GM06990 (cell line): ENCODE results near the gene GLO1.
"Not testable (repeated sequence)": the region's sequence is repeated elsewhere in the genome, so short reads cannot be mapped to it uniquely, and the experiment has no call there.

Experiments
- DNase-seq: peaks from one replicate; pipeline ENCODE4 v3.0.0-alpha.2; 2011; ENCODE audit not compliant: insufficient read length; ENCODE audit errors: extremely low read depth
- H3K27me3 ChIP-seq: replicated peaks from 2 replicates; pipeline ENCODE4 v1.6.0; 2011; ENCODE audit warnings: low read length; ENCODE audit not compliant: control insufficient read depth, insufficient read depth
- H3K36me3 ChIP-seq: 2 replicates; pipeline ENCODE4 v1.5.1; 2011; ENCODE audit warnings: low read length; ENCODE audit not compliant: control insufficient read depth, insufficient read depth
- H3K4me3 ChIP-seq: replicated peaks from 2 replicates; pipeline ENCODE4 v1.5.1; 2011; ENCODE audit warnings: low read depth, mild to moderate bottlenecking, control low read depth, low read length
- TF ChIP-seq, protein P1 (sequence below): IDR thresholded peaks from 2 replicates; pipeline ENCODE4 v1.5.1; 2011; ENCODE audit warnings: low read length, control low read depth, mild to moderate bottlenecking, inconsistent platforms; ENCODE audit not compliant: insufficient read depth, poor library complexity, severe bottlenecking

The GLO1 gene

DNA sequence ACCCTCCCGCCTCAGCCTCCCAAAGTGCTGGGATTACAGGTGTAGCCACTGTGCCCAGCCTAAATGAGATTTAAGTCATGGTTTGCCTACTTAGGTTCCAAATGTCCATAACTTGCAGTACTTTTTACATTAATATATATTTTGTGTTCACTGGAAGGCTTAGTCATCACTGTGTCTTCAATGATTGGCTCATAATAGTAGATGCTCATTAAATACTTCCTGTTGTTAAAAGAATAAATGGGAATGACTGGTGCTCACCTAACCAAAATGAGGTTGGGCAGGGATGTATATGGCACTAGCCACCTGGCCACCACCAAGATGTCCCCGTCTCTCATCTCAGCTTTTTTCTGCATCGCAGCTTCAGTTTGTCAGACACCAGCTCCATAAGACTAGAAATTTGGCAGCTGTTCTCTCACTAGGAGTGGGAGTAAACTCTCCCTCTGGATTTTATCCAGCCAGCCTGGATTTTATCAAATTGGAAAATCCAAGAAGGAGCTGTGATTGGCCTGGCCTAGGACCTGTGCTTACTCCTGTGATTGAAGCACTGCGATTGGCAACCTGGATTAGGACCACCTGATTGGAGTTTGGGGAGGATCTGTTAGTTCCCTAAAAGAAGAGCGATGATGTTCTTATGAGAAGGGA lies 1.1 kb upstream of the GLO1 start:
- H3K27me3 ChIP-seq: no peaks in the 10 kb centered on the region
- H3K36me3 ChIP-seq: no peaks in the 10 kb centered on the region
- TF ChIP-seq, protein P1, sequence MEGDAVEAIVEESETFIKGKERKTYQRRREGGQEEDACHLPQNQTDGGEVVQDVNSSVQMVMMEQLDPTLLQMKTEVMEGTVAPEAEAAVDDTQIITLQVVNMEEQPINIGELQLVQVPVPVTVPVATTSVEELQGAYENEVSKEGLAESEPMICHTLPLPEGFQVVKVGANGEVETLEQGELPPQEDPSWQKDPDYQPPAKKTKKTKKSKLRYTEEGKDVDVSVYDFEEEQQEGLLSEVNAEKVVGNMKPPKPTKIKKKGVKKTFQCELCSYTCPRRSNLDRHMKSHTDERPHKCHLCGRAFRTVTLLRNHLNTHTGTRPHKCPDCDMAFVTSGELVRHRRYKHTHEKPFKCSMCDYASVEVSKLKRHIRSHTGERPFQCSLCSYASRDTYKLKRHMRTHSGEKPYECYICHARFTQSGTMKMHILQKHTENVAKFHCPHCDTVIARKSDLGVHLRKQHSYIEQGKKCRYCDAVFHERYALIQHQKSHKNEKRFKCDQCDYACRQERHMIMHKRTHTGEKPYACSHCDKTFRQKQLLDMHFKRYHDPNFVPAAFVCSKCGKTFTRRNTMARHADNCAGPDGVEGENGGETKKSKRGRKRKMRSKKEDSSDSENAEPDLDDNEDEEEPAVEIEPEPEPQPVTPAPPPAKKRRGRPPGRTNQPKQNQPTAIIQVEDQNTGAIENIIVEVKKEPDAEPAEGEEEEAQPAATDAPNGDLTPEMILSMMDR: no peak
- no peak for DNase-seq
- H3K4me3 ChIP-seq: no peak overlapping the region

DNA sequence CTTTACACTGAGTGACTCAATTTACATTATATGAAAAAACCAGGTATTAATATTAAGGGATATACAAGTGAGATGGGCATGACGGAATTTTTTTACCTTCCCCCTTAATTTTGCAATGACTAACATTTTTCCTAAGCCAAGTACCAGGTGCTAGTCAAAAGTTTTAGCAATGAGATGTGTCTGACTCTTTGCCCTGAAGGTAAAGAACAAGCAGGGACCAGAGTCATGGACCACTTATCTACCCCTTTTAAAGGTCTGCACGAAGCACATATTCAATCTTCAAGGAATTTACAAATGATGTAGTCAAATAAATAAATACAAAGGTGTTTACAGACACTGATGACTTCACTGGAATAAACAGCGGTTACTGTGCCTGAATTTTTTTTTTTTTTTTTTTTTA lies 1.4 kb downstream of the GLO1 start:
- Histone ChIP-seq H3K27me3 (no peaks in the 10 kb centered on the region), H3K36me3 (no peaks in the 10 kb centered on the region), H3K4me3 (no peak overlapping the region)
- no peak for DNase-seq
- TF ChIP-seq, protein P1: no peak

DNA sequence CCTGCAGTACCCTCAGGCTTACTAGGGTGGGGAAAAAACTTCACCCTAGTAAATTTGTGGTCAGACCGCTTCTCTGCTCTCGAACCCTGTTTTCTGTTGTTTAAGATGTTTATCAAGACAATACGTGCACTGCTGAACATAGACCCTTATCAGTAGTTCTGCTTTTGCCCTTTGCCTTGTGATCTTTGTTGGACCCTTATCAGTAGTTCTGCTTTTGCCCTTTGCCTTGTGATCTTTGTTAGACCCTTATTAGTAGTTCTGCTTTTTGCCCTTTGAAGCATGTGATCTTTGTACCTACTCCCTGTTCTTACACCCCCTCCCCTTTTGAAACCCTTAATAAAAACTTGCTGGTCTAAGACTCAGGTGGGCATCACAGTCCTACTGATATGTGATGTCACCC lies 3.2 kb downstream of the GLO1 start:
- not testable (repeated sequence) for H3K36me3 ChIP-seq, H3K4me3 ChIP-seq, H3K27me3 ChIP-seq, DNase-seq

DNA sequence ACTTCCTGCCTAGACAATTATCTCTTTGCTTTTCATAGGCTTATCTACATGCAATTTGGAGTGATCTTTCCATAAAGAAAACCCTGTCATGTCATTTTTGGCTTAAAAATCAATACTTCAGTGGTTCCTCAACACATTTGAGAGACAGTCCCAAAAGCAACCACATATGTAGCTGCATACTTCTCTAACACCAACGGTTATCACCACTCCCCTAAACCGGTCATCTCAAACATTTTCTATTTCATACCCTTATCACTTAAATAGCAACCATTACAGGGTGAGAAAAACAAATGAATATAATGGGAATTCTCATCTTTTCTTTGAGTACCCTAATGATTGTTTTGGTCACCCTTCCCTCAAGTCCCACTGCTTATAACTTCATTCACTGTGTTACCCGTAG lies 5.1 kb downstream of the GLO1 start:
- H3K36me3 ChIP-seq: no peaks in the 10 kb centered on the region
- no peak for DNase-seq
- no peaks in the 10 kb centered on the region for H3K27me3 ChIP-seq
- no peak overlapping the region for H3K4me3 ChIP-seq
- TF ChIP-seq, protein P1: no peak

DNA sequence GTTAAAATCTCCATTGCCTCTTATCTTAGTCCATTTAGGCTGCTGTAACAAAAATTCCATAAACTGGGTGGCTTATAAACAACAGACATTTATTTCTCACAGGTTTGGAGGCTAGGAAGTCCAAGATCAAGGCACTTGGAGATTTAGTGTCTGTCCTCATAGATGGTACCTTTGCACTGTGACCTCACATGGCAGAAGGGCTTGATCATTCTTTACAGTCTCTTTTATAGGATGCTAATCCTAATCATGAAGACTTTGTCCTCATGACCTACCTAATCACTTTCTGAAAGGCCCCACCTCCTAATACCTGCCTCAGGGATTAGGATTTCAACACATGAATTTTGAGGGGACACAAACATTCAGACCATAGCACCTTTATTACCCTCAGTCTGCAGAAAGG lies 6.6 kb downstream of the GLO1 start:
- no peak for DNase-seq
- H3K27me3 ChIP-seq: no peaks in the 10 kb centered on the region
- no peak overlapping the region for H3K4me3 ChIP-seq

DNA sequence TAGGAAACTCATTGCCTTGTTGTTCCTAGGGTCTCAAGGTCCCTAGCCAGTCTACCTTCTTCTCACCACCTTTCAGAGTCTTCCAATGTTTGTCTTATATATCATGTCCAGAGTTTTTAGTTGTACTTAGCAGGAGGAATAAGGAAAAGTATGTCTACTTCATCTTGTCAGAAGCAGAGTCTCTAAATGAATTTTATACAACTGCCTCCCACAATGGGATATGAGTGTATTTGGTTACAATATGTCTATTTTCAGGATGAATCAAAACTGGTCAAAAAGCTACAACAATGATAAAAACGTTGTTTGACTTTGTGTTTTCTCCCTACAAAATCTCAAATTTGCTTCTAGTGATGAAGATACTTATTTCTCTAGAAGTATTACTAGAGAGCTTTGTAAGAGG lies 7.0 kb downstream of the GLO1 start:
- no peak overlapping the region for H3K4me3 ChIP-seq
- H3K27me3 ChIP-seq: no peaks in the 10 kb centered on the region
- TF ChIP-seq, protein P1: no peak
- no peaks in the 10 kb centered on the region for H3K36me3 ChIP-seq
- DNase-seq: no peak

More for the DNA sequence above, 6.6 kb downstream of the GLO1 start:
- TF ChIP-seq, protein P1: no peak
- H3K36me3 ChIP-seq: no peaks in the 10 kb centered on the region
